Breast epithelium (tissue), 4 donors: ENCODE measurements around the gene TGFB2. TPM values are rescaled to one million over a fixed set of nuclear protein-coding genes. Genes with fewer than 3 reads are reported as not detected.

ENCODE experiments used
- DNase-seq, 2 donors: peaks; one replicate each; pipeline ENCODE4 v3.0.0-alpha.2; 2019; ENCODE audit warnings: low spot score in 2 of 2
- H3K27ac ChIP-seq, 2 donors: fragments of 200-600 bp; sonication (generic) in 1 of 2; one replicate each; pipeline ENCODE4 v1.5.1; 2016 to 2019; ENCODE audit warnings: mild to moderate bottlenecking in 1 of 2
- H3K27me3 ChIP-seq, 2 donors: fragments of 200-600 bp; sonication (generic) in 1 of 2; one replicate each; pipeline versions ENCODE4 v1.5.1 to v1.6.0; 2017 to 2019; ENCODE audit warnings: control low read depth in 1 of 2, mild to moderate bottlenecking in 1 of 2
- H3K36me3 ChIP-seq: fragments of 200-600 bp; one replicate; pipeline ENCODE4 v1.5.1; 2019
- H3K4me1 ChIP-seq, 2 donors: fragments of 200-600 bp; sonication (generic); one replicate each; pipeline ENCODE4 v1.5.1; 2016 to 2019; ENCODE audit warnings: control low read depth in 1 of 2
- H3K4me3 ChIP-seq, 3 donors: fragments of 200-600 bp; sonication (generic); 1 replicate in 2 of 3; 2 replicates in 1 of 3; pipeline ENCODE4 v1.5.1; 2016 to 2019; ENCODE audit warnings: mild to moderate bottlenecking in 3 of 3, moderate library complexity in 2 of 3
- H3K9me3 ChIP-seq, 2 donors: fragments of 200-600 bp; sonication (generic) in 1 of 2; one replicate each; pipeline ENCODE4 v1.5.1; 2016 to 2019; ENCODE audit warnings: control low read depth in 1 of 2
- CTCF ChIP-seq, 3 donors: fragments of 450-650 bp; IDR thresholded peaks; one replicate each; pipeline ENCODE4 v1.5.1; 2016 to 2017; ENCODE audit warnings: antibody characterized with exemption in 3 of 3, mild to moderate bottlenecking in 3 of 3, moderate library complexity in 3 of 3
- POLR2A ChIP-seq: fragments of 450-650 bp; IDR thresholded peaks from one replicate; pipeline ENCODE4 v1.6.1; 2016; ENCODE audit warnings: antibody characterized with exemption, mild to moderate bottlenecking, moderate library complexity
- POLR2AphosphoS5 ChIP-seq, 3 donors: sonication (generic); formaldehyde crosslinking; IDR thresholded peaks; one replicate each; pipeline ENCODE4 v1.6.1; 2017; ENCODE audit warnings: antibody characterized with exemption in 3 of 3
- intact Hi-C: fragments of 100-400 bp; cut with DNase I; formaldehyde crosslinking; loops from one replicate; pipeline ENCODE4 v1.15.1; 2023; ENCODE audit warnings: low total_unique reads
- total RNA-seq, 3 donors: library from RNA; depleted of rRNA; stranded (reverse); fragments of >200 nt; gene quantifications; one replicate each; pipeline ENCODE4 v1.1.0, GENCODE V29; 2016

TGFB2 gene
- total RNA-seq, 3 donors from 2014 or later, result 1.6 to 10.2 (median 9.5) TPM

GRCh38 chr1:218395916-218396315 is 50.8 kb downstream of the TGFB2 start:
- Histone ChIP-seq H3K36me3 (no peaks in the 10 kb centered on the region), H3K9me3 (no peaks in the 10 kb centered on the region), H3K27me3 (no peaks in the 10 kb centered on the region), H3K27ac (no peak overlapping the region), H3K4me1 (no peaks in the 10 kb centered on the region), H3K4me3 (no peak overlapping the region)
- TF ChIP-seq POLR2AphosphoS5 (IDR thresholded peaks at IDR 0.05) (no peak), CTCF (IDR thresholded peaks at IDR 0.05) (no peak), POLR2A (no peak)
- DNase-seq, result no peak
- intact Hi-C loops, result no loop called here

GRCh38 chr1:218397752-218398339 is 52.7 kb downstream of the TGFB2 start:
- Histone ChIP-seq H3K27ac (no peak overlapping the region), H3K36me3 (no peaks in the 10 kb centered on the region)

DNA sequence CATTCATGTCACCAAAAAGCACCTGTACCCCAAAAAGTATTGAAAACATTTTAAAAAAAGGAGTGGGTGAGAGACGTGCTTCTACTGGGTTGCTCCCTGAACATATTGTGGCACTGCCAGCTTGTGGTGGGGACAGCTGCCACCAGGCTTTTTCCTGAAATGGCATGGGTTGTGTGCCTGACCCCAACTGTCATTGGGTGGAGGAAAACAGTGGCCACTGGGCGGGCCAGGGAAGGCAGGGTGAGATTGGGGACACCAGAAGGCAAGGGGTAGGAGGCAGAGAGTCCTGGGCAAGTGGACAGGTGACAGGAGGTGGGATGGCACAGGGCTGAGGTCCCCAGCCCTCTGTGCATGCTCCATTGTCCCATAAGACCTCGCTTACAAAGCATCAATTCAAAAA is 55.5 kb downstream of the TGFB2 start:
- TF ChIP-seq CTCF (IDR thresholded peaks at IDR 0.05) (no peak), POLR2A (no peak), POLR2AphosphoS5 (IDR thresholded peaks at IDR 0.05) (no peak)
- no peak for DNase-seq
- Histone ChIP-seq H3K4me3 (no peak overlapping the region), H3K27ac (no peak overlapping the region), H3K27me3 (no peaks in the 10 kb centered on the region), H3K4me1 (no peaks in the 10 kb centered on the region), H3K9me3 (no peaks in the 10 kb centered on the region), H3K36me3 (no peaks in the 10 kb centered on the region)
- intact Hi-C loops, result no loop called here

More at GRCh38 chr1:218397752-218398339, 52.7 kb downstream of the TGFB2 start:
- Histone ChIP-seq H3K4me3 (no peak overlapping the region), H3K9me3 (no peaks in the 10 kb centered on the region), H3K4me1 (no peaks in the 10 kb centered on the region), H3K27me3 (no peaks in the 10 kb centered on the region)
- no peak for TF ChIP-seq CTCF (IDR thresholded peaks at IDR 0.05)
- TF ChIP-seq POLR2AphosphoS5 (IDR thresholded peaks at IDR 0.05), result no peak
- no peak for TF ChIP-seq POLR2A
- intact Hi-C loops, result no loop called here
- no peak for DNase-seq

DNA sequence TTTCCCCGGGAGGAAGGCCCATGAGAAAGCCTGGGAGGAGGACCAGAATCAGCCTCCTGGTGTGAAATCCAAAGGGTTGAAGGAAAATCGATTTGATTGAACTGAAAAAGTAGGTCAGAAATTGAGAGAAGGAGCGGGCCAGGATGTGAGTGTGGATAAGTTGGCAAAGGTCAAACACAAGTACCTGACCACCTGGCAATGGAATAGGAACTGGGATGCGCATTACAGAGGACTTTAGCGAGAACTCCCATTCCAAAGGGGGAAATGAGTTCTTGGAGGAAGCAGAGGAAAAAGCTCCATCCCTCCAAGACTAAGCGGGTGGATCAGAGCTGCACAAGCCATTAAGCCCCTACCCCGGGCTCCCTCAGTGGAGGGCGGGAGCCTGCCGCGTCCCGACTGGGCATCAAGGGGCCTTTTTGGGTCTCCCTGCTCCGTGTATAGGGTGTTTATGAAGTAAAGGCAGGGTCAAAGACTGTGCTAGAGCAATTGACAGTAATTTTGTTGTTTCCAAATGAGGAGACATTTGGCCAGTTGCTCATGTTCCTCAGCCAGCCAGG is 56.4 kb downstream of the TGFB2 start:
- Histone ChIP-seq H3K4me3 (no peak overlapping the region), H3K4me1 (no peaks in the 10 kb centered on the region), H3K27me3 (no peaks in the 10 kb centered on the region), H3K9me3 (no peaks in the 10 kb centered on the region), H3K36me3 (no peaks in the 10 kb centered on the region), H3K27ac (no peak overlapping the region)
- intact Hi-C loops, result no loop called here
- TF ChIP-seq POLR2AphosphoS5 (IDR thresholded peaks at IDR 0.05) (no peak), CTCF (IDR thresholded peaks at IDR 0.05) (no peak), POLR2A (no peak)
- no peak for DNase-seq

DNA sequence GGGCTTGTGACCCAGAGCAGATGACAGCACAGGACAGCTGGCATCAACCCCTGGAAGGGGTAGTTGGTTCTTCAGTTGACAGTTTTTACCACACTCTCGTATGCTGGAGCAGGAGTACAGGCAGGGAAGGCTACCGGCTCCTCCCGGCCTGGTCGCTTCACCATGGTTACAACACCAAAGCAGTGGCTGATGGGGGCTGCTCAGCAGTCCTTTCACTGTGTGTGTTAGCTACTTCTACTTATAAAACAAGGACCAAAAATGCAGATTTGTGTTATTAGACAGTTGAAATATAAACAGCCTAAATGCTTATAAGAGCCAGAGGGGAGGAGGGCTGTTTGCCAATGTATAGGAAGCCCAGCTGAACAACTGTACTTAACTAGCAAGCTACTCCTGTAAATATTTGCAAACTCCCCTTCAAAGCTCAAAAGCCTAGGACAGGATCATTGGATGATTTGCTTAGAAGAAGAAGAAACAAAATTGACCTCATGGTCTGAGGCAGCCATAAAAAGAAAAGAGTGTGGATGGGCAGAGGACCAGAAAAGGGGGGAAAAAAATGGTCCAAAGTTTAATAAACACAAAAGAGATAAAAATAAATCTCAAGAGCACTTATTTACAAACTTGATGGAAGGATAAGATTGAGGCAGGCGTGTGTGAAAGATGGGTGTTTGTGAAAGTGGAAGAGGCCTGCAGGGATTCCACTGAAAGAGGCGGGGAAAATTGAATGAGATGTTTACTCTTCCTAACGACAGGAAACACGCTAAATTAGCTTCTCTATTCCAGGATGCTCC is 57.1 kb downstream of the TGFB2 start:
- no peak for DNase-seq
- no peak for TF ChIP-seq CTCF (IDR thresholded peaks at IDR 0.05)
- TF ChIP-seq POLR2AphosphoS5 (IDR thresholded peaks at IDR 0.05), result no peak
- no peak for TF ChIP-seq POLR2A
- H3K4me1 ChIP-seq, result no peaks in the 10 kb centered on the region
- H3K9me3 ChIP-seq, result no peaks in the 10 kb centered on the region
- no peak overlapping the region for H3K27ac ChIP-seq
- H3K36me3 ChIP-seq, result no peaks in the 10 kb centered on the region
- no peak overlapping the region for H3K4me3 ChIP-seq
- intact Hi-C loops, result no loop called here
- no peaks in the 10 kb centered on the region for H3K27me3 ChIP-seq
